Liver (tissue), 3 donors: ENCODE measurements around the gene SEMA6B.

Experiments
- CTCF ChIP-seq: fragments of 150-350 bp; IDR thresholded peaks from 2 replicates; pipeline ENCODE4 v1.5.1; 2017; ENCODE audit warnings: improper control_type of control experiment, low read depth, low read length; ENCODE audit not compliant: missing input control
- FOXA1 ChIP-seq: IDR thresholded peaks from 2 replicates; pipeline ENCODE4 v1.6.1; 2016; ENCODE audit warnings: antibody characterized with exemption
- GABPA ChIP-seq, 2 donors: IDR thresholded peaks in 1 of 2; conservative IDR thresholded peaks in 1 of 2; 2 replicates each; pipeline ENCODE4 v1.6.1; 2016; ENCODE audit warnings: antibody characterized with exemption in 2 of 2, mild to moderate bottlenecking in 1 of 2, moderate library complexity in 1 of 2
- HNF4A ChIP-seq, 2 donors: conservative IDR thresholded peaks; 2 replicates each; pipeline ENCODE4 v1.6.1; 2016; ENCODE audit warnings: antibody characterized with exemption in 2 of 2, mild to moderate bottlenecking in 2 of 2
- HNF4G ChIP-seq: IDR thresholded peaks from 2 replicates; pipeline ENCODE4 v1.6.1; 2016; ENCODE audit warnings: antibody characterized with exemption
- JUND ChIP-seq, 2 donors: IDR thresholded peaks; 2 replicates each; pipeline ENCODE4 v1.6.1; 2016; ENCODE audit warnings: antibody characterized with exemption in 2 of 2
- RAD21 ChIP-seq, 2 donors: IDR thresholded peaks; 2 replicates each; pipeline ENCODE4 v1.6.1; 2016; ENCODE audit warnings: antibody characterized with exemption in 2 of 2, mild to moderate bottlenecking in 2 of 2
- REST ChIP-seq: IDR thresholded peaks from 2 replicates; pipeline ENCODE4 v1.6.1; 2016; ENCODE audit warnings: antibody characterized with exemption, mild to moderate bottlenecking
- SP1 ChIP-seq: IDR thresholded peaks from 2 replicates; pipeline ENCODE4 v1.6.1; 2018; ENCODE audit warnings: antibody characterized with exemption, mild to moderate bottlenecking
- TAF1 ChIP-seq: conservative IDR thresholded peaks from 2 replicates; pipeline ENCODE4 v1.6.1; 2016; ENCODE audit warnings: antibody characterized with exemption, mild to moderate bottlenecking
- YY1 ChIP-seq: IDR thresholded peaks from 2 replicates; pipeline ENCODE4 v1.6.1; 2016; ENCODE audit warnings: antibody characterized with exemption, mild to moderate bottlenecking
- ZBTB33 ChIP-seq: IDR thresholded peaks from 2 replicates; pipeline ENCODE4 v1.6.1; 2016; ENCODE audit warnings: antibody characterized with exemption
- TF ChIP-seq, protein P1 (sequence below): IDR thresholded peaks from 2 replicates; pipeline ENCODE4 v1.6.1; 2016; ENCODE audit warnings: antibody characterized with exemption
- donor health status: healthy.
- donor health status: healthy.

DNA sequence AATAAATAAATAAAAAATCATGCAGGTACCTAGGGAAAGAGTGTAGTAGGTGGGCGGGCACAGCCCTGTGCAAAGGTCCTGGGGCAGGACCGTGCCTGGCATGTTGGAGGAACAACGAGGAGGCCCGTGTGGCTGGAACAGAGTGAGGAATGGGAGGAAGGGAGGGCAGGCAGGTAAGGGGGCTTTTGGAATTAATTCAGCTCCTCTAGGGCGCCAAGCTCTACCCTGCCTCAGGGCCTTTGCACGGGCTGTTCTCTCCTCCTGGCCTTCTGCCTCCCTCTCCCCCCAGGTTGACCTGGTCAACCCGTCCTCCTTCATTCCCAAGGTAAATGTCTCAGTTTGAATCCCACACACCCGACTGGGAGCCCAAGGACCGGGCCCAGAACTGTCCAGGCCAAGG lies 31.1 kb upstream of the SEMA6B start:
- TF ChIP-seq YY1 (no peak), HNF4G (no peak), CTCF (no peak), HNF4A (conservative IDR thresholded peaks at IDR 0.05) (no peak), SP1 (no peak), JUND (IDR thresholded peaks at IDR 0.05) (no peak), RAD21 (IDR thresholded peaks at IDR 0.05) (no peak), GABPA (IDR thresholded peaks at IDR 0.05 in 1 of 2, conservative IDR thresholded peaks at IDR 0.05 in 1 of 2) (no peak), REST (no peak), TAF1 (no peak), FOXA1 (no peak), ZBTB33 (no peak)
- TF ChIP-seq, protein P1, sequence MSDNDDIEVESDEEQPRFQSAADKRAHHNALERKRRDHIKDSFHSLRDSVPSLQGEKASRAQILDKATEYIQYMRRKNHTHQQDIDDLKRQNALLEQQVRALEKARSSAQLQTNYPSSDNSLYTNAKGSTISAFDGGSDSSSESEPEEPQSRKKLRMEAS, result no peak
